ENCODE data around the gene NRN1L.

The NRN1L gene

DNA sequence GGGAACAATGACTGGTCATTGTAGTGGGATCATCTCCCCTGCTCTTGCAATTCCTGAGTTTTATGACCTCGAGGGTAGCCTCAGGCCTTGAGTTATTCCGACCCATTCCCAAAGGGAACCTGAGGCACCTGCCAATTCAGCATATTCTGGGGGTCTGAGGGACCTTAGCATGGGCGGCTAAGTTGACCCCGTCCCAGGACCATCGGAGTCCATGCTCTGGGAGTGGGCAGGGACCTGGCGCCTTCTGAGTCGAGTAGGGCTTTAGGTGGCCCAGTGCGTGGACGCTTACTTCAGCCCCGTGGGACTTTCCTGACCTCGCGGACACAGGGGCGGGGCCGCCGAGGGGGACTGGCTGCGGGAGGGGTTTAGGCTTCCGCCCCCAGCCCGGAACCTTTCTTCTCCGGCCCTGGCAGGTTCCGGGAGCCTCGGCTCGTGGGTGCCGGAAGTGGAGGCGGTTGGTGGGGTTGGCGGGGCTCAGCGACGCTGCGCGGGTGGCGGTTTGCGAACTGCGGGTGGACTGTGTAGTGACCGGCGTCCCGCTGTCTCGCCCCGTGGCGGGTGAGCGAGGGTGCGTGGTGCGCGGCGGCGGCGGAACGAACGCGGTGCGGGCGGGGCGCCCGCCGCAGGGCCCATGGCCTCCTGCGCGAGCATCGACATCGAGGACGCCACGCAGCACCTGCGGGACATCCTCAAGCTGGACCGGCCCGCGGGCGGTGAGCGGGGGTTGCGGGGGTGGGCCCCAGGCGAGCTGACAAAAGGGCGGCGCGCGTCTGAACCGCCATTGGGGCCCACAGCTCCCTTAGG, 11.9 kb upstream of the NRN1L start, which contains the start of gene EDC4:
TSS of gene EDC4 (plus strand) at position 422 of the 804 bp plus-strand sequence. CDS start at position 632, 210 bp downstream.
- Histone ChIP-seq H3K27me3 (ENCODE audit: insufficient read depth, low read depth, severe bottlenecking) (no peaks in the 10 kb centered on the region), H3K36me3 (peaks cover 71% of the 10 kb centered on the region), H3K4me3 (ENCODE audit: low read depth, low read length) (peak within 1 kb of the TSS; percentile 87), H3K27ac (peak within 1 kb of the TSS; percentile 87), H3K9me3 (ENCODE audit: severe bottlenecking) (no peaks in the 10 kb centered on the region)
- DNase-seq, result peak; percentile 88
- no peak for TF ChIP-seq CTCF (IDR thresholded peaks at IDR 0.05; ENCODE audit: low read depth, low read length)

DNA sequence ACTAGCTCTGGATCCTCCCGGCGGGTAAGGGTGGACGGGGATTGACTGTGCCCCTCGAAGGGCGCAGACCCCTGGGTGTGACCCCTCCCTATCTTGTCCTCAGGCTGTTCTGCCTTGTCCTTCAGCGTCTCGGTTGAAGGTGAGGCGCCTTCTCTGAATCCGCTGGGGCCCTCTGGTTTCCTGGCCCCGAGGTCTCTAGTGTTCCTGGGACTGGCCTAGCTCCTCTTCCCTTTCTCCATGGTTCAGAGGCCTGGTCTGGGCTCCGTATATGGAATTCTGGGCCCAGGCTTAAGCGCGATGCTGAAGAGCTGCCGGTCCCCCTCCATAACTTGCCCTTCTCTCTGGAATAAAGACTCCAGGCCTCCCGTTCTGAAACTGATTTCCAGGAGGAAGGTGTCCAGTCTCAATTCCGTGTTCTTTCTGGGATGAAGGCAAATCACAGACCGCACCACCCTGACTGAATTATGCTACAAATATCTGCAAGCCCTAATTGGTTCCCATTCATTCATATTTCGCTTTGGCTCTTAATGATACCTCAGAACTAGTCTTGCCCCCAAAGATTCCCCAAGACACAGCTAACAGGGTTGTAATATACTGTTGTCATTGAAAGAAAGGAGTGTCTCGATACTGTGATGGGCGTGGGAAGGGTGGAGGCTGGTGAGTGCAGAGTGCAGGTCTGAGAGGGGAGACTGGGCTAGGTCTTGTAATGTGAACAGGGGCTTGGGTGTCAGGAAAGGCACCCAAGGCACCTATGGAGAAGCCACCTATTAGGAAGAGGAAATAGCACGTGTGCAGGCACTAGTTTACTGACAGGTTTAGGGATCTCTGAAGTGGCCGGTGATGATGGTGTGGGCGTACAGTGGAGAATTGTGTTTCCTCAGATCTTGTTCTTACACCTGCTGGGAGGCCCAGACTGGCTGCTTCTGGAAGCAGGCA, 11.0 kb upstream of the NRN1L start:
- H3K27ac ChIP-seq, result peak overlapping the region; percentile 87
- no peak for TF ChIP-seq CTCF (IDR thresholded peaks at IDR 0.05; ENCODE audit: low read depth, low read length)
- peak overlapping the region; percentile 87 for H3K4me3 ChIP-seq (ENCODE audit: low read depth, low read length)
- H3K36me3 ChIP-seq, result peaks cover 71% of the 10 kb centered on the region
- H3K9me3 ChIP-seq (ENCODE audit: severe bottlenecking), result no peaks in the 10 kb centered on the region
- H3K27me3 ChIP-seq (ENCODE audit: insufficient read depth, low read depth, severe bottlenecking), result no peaks in the 10 kb centered on the region
- no peak for DNase-seq

DNA sequence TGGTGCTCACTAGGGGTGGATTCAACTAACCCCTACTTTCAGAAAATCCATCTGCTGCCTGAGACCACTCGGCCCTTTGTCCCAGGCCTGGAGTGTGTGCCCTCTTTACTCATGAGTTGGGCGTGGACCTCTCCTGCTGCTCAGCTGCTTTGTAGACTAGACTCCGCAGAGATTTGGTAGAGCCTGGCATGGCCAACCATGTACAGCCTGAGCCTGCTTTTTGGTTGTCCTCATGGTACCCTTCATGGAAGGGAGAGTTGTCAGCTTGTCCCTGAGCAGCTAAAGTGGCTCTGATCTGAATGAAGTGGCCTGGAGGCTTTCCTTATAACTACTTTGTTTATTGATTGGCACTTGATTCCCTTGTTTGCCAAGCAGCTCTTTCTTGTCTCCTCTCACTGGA, 10.3 kb upstream of the NRN1L start:
- Histone ChIP-seq H3K4me3 (ENCODE audit: low read depth, low read length) (no peak overlapping the region), H3K36me3 (peaks cover 73% of the 10 kb centered on the region), H3K27ac (no peak overlapping the region), H3K27me3 (ENCODE audit: insufficient read depth, low read depth, severe bottlenecking) (no peaks in the 10 kb centered on the region), H3K9me3 (ENCODE audit: severe bottlenecking) (no peaks in the 10 kb centered on the region)
- DNase-seq, result no peak
- no peak for TF ChIP-seq CTCF (IDR thresholded peaks at IDR 0.05; ENCODE audit: low read depth, low read length)

- Histone ChIP-seq H3K9me3 (ENCODE audit: severe bottlenecking) (no peaks in the 10 kb centered on the region), H3K36me3 (peaks cover 75% of the 10 kb centered on the region), H3K27me3 (ENCODE audit: insufficient read depth, low read depth, severe bottlenecking) (no peaks in the 10 kb centered on the region), H3K27ac (no peak overlapping the region), H3K4me3 (ENCODE audit: low read depth, low read length) (no peak overlapping the region)
- no peak for DNase-seq
- TF ChIP-seq CTCF (IDR thresholded peaks at IDR 0.05; ENCODE audit: low read depth, low read length), result no peak
Measured at GRCh38 chr16:67877064-67877463, 7.6 kb upstream of the NRN1L start.

DNA sequence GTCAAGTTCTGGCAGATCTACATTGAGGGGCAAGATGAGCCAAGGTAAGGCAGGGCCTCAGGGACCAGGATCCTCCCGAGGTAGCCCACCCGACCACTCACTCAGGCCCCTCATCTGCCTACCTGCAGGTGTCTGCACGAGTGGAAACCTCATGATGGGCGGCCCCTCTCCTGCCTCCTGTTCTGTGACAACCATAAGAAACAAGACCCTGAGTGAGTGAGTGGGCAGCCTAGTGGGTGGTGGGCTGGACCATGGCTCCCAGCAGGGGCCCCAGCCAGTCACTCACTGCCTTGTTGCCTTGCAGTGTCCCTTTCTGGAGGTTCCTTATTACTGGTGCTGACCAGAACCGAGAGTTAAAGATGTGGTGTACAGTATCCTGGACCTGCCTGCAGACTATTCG, 6.5 kb upstream of the NRN1L start:
- DNase-seq, result no peak
- H3K27ac ChIP-seq, result no peak overlapping the region
- TF ChIP-seq CTCF (IDR thresholded peaks at IDR 0.05; ENCODE audit: low read depth, low read length), result no peak
- H3K27me3 ChIP-seq (ENCODE audit: insufficient read depth, low read depth, severe bottlenecking), result no peaks in the 10 kb centered on the region
- H3K4me3 ChIP-seq (ENCODE audit: low read depth, low read length), result no peak overlapping the region
- H3K36me3 ChIP-seq, result peaks cover 81% of the 10 kb centered on the region
- no peaks in the 10 kb centered on the region for H3K9me3 ChIP-seq (ENCODE audit: severe bottlenecking)
